Endothelial cell (in vitro differentiated cells): ENCODE data around the gene CSGALNACT2. TPM values are rescaled to one million over a fixed set of nuclear protein-coding genes. Genes with fewer than 3 reads are reported as not detected.

Experiments
- DNase-seq: peaks from one replicate; pipeline ENCODE4 v3.0.0; 2021; ENCODE audit warnings: low spot score
- H3K27ac Mint-ChIP-seq: one replicate; pipeline ENCODE4 v1.8.0; 2021; ENCODE audit warnings: mixed read lengths, inconsistent platforms; ENCODE audit not compliant: unreplicated experiment
- H3K27me3 Mint-ChIP-seq: one replicate; pipeline ENCODE4 v1.8.0; 2021; ENCODE audit warnings: mild to moderate bottlenecking, moderate library complexity, mixed read lengths, inconsistent platforms; ENCODE audit not compliant: unreplicated experiment
- H3K36me3 Mint-ChIP-seq: one replicate; pipeline ENCODE4 v1.8.0; 2021; ENCODE audit warnings: mild to moderate bottlenecking, low read depth, mixed read lengths, inconsistent platforms; ENCODE audit not compliant: unreplicated experiment
- H3K4me1 Mint-ChIP-seq: one replicate; pipeline ENCODE4 v1.8.0; 2021; ENCODE audit warnings: mild to moderate bottlenecking, mixed read lengths, inconsistent platforms; ENCODE audit not compliant: unreplicated experiment
- H3K4me3 Mint-ChIP-seq: one replicate; pipeline ENCODE4 v1.8.0; 2021; ENCODE audit warnings: mild to moderate bottlenecking, mixed read lengths, inconsistent platforms; ENCODE audit not compliant: unreplicated experiment
- H3K9me3 Mint-ChIP-seq: one replicate; pipeline ENCODE4 v1.8.0; 2021; ENCODE audit warnings: mixed read lengths, inconsistent platforms; ENCODE audit not compliant: unreplicated experiment
- total RNA-seq: library from RNA; stranded (reverse); fragmentation: NEBNext Ultra II Directional; extraction: Animal tissue kit (Norgen Biotek cat#: 25700); gene quantifications from one replicate; pipeline ENCODE4 v1.2.1, GENCODE V29; 2021; ENCODE audit not compliant: unreplicated experiment
- TF ChIP-seq, protein P1 (sequence below): fragments of 200-600 bp; sonication (generic); IDR thresholded peaks from one replicate; pipeline ENCODE4 v1.5.0; 2021; ENCODE audit warnings: antibody characterized with exemption; ENCODE audit not compliant: unreplicated experiment

The CSGALNACT2 gene
- total RNA-seq, 1 donor from 2014 or later, result 3.8 TPM

DNA sequence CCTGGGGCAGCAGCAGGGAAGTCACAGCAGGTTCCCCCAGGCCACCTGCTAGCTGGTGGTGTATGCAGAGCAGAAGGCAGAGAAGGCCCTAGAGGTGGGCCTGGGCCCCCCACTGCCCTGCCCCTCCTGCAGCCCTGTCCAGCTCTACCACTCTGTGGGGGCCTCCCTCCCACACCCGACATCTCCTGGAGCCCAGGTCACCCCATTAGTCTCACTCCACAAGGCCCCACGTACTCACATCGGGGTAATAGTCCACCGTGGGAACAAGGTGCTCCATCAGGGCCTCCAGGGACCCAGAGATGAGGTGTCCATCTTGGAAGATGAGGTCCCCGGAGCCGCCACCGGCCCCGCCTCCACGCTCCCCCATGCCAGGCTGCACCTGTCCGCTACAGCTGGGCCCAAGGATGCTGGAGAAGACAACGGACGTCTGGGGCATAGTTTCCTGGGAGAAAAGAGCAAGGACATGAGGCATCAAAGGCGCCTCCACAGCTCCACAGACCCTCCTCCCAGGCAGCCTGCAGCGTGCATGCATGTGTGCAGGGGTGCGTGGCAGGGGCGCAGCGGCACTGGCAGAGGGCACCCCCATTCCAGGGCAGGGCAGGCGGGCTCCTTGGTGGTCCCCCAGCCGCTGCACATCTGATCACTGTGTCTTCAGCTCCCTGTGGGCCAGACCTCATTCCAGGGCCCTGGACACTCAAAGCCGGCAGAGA lies 67.6 kb downstream of the CSGALNACT2 start:
- H3K4me3 Mint-ChIP-seq, result no peak overlapping the region
- peak; percentile 4 for DNase-seq

DNA sequence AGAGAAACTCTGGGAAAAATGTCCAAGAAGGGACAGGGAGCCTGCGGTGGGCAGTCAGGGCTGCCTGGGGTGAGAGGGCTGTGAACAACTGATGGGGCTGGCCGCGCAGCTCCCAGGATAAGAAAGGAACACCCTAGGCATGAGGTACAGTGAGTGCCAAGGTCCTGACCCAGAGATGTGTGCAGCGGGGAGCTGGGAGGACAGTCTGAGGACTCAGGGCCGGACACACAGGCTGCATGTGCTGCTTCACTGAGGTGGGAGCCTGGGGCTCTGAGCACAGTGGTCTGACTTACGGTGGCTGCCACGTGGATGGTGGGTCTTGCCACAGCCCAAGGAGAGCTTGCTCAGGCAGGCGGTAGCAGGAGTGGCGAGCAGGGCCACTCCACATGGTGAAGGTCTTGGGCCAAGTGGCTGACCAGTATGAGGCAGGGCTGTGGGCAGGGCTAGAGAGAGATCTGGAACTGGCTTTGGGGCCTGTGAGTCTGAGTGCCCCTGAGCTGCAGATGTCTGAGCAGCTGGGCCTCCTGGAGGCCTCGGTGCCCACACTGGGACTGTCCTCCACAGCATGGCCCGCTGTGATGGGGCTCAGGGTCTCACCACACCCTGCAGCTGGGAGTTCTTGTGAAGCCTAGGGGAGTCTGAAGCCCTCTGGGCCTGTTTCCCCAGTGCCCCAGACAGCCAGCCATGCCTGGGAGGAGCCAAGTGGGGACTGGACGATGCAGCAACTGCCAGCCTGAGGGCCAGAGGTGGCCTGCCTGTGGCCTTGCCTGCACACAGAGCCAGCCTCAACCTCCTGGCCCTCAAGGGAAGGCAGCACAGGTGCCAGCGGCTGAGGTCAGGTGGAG lies 68.4 kb downstream of the CSGALNACT2 start:
- no peak overlapping the region for H3K27ac Mint-ChIP-seq
- TF ChIP-seq, protein P1, sequence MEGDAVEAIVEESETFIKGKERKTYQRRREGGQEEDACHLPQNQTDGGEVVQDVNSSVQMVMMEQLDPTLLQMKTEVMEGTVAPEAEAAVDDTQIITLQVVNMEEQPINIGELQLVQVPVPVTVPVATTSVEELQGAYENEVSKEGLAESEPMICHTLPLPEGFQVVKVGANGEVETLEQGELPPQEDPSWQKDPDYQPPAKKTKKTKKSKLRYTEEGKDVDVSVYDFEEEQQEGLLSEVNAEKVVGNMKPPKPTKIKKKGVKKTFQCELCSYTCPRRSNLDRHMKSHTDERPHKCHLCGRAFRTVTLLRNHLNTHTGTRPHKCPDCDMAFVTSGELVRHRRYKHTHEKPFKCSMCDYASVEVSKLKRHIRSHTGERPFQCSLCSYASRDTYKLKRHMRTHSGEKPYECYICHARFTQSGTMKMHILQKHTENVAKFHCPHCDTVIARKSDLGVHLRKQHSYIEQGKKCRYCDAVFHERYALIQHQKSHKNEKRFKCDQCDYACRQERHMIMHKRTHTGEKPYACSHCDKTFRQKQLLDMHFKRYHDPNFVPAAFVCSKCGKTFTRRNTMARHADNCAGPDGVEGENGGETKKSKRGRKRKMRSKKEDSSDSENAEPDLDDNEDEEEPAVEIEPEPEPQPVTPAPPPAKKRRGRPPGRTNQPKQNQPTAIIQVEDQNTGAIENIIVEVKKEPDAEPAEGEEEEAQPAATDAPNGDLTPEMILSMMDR, result no peak
- no peak overlapping the region for H3K4me3 Mint-ChIP-seq
- no peaks in the 10 kb centered on the region for H3K36me3 Mint-ChIP-seq
- peaks cover 3% of the 10 kb centered on the region for H3K4me1 Mint-ChIP-seq
- H3K9me3 Mint-ChIP-seq, result no peaks in the 10 kb centered on the region
- peaks cover 13% of the 10 kb centered on the region for H3K27me3 Mint-ChIP-seq
- peak; percentile 4 for DNase-seq

More for the DNA sequence above, 67.6 kb downstream of the CSGALNACT2 start:
- H3K27ac Mint-ChIP-seq, result no peak overlapping the region
- H3K36me3 Mint-ChIP-seq, result no peaks in the 10 kb centered on the region
- peaks cover 3% of the 10 kb centered on the region for H3K4me1 Mint-ChIP-seq
- no peaks in the 10 kb centered on the region for H3K9me3 Mint-ChIP-seq
- peaks cover 12% of the 10 kb centered on the region for H3K27me3 Mint-ChIP-seq
- TF ChIP-seq, protein P1, result no peak

DNA sequence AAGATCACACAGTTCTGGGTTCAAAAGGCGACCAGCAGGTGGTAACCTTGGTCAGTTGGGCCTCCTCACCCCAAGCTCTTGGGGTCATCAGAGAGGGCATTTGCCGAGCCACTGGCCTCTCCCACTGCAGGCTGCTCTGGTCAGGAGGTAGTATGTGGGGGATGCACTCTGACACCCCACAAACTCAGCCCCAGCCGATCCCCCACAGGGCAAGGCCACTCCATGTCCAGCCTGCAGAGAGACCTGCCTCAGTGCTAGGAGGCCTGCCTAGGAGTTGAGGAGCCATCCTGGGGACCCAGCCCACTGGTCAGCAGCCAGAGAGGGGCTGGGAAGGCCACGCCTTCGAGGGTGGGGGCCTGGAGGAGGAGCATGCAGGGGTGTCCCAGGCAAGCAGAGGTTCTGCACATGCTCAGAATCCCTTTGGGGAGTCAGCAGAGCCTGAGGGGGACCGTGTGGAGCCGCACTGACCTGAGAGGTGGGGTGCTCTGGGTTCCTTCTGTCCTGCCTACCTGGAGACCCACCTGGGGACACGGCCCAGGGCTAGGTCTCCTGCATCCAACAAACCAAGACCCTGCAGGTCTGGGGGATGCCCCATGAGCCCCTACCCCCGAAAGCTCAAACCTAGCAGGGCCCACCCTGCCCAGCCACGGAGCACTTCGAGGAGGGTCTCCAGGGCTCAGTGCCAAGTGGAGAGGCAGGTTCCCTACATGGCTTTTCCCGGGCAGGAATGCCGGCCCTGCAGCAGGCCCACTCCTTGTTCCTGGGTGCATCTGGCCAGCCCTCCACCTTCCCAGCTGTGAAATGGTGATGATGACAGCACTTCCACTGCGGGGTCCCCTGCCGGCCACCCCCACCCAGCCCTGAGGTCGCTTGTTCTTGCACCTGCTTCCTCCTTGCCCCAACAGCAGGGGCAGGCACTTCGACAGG lies 70.2 kb downstream of the CSGALNACT2 start:
- H3K27me3 Mint-ChIP-seq, result peaks cover 13% of the 10 kb centered on the region
- no peaks in the 10 kb centered on the region for H3K9me3 Mint-ChIP-seq
- peak; percentile 3 for DNase-seq
- H3K36me3 Mint-ChIP-seq, result no peaks in the 10 kb centered on the region
- TF ChIP-seq, protein P1, result no peak
- no peak overlapping the region for H3K27ac Mint-ChIP-seq
- no peaks in the 10 kb centered on the region for H3K4me1 Mint-ChIP-seq
- no peak overlapping the region for H3K4me3 Mint-ChIP-seq

DNA sequence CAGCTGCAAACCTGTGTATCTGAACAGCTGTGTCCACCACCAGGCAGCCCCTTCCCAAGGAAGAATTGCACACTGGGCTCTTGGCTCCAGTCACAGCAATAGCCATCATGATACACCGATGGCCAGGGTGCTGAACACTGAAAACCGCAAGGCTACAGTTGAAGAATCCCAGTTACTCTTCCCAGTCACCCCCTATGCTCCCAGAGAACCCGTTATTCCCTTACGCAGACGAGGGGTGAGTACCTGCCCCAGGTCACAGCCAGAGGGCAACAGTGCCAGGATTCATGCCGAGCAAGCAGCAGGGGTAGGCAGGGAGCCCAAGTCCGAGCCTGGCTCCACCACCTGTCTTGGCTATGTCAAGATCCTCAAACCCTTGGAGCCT lies 70.8 kb downstream of the CSGALNACT2 start:
- Mint-ChIP-seq H3K4me3 (no peak overlapping the region), H3K4me1 (no peaks in the 10 kb centered on the region), H3K9me3 (no peaks in the 10 kb centered on the region), H3K27ac (no peak overlapping the region), H3K27me3 (peaks cover 13% of the 10 kb centered on the region), H3K36me3 (no peaks in the 10 kb centered on the region)
- peak; percentile 1 for DNase-seq
- TF ChIP-seq, protein P1, result no peak
